ENCODE results near the gene BBS2.

DNA sequence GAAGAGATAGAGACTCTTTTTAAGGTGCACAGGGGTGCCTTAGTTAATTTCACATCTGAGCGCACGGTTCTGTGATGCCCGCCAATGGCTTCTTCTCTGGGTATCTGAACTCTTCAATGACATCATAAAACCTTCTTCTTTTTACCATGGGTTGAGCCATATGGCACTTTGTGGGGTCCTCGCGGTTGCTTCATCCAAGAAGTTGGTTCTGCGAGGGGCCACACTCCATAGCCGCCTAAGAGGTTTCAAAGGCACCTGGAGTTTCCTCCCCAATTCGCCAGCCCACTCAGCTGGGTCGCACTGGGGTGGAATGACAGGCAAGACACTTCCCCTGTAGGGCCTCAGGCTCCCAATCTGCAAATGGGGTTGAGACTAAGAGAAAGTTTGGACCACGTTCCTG is 34.6 kb upstream of the BBS2 start:
- TF ChIP-seq, protein P1, sequence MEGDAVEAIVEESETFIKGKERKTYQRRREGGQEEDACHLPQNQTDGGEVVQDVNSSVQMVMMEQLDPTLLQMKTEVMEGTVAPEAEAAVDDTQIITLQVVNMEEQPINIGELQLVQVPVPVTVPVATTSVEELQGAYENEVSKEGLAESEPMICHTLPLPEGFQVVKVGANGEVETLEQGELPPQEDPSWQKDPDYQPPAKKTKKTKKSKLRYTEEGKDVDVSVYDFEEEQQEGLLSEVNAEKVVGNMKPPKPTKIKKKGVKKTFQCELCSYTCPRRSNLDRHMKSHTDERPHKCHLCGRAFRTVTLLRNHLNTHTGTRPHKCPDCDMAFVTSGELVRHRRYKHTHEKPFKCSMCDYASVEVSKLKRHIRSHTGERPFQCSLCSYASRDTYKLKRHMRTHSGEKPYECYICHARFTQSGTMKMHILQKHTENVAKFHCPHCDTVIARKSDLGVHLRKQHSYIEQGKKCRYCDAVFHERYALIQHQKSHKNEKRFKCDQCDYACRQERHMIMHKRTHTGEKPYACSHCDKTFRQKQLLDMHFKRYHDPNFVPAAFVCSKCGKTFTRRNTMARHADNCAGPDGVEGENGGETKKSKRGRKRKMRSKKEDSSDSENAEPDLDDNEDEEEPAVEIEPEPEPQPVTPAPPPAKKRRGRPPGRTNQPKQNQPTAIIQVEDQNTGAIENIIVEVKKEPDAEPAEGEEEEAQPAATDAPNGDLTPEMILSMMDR (IDR thresholded peaks at IDR 0.05): no peak
- no peak for TF ChIP-seq EZH2phosphoT487 (IDR thresholded peaks at IDR 0.05)
- no peak for TF ChIP-seq EZH2 (IDR thresholded peaks at IDR 0.05)

Data from neural progenitor cell (in vitro differentiated cells).